Endothelial cell of umbilical vein (primary cell): ENCODE results near the gene TPO. TPM values are rescaled to one million over a fixed set of nuclear protein-coding genes. Genes with fewer than 3 reads are reported as not detected.

Experiments used
- BruUV-seq: library from RNA; stranded (reverse); fragments of 400-500 nt; replicated peaks from 2 replicates; lab custom pipeline; 2021; lab: Mats Ljungman, UMichigan
- CTCF ChIA-PET: fragments of 300-600, 350-600 bp; sonication (Branson Sonifier 250); formaldehyde crosslinking; loops from one replicate; lab custom pipeline; 2021; ENCODE audit warnings: antibody characterized with exemption, inconsistent platforms; lab: Charles Lee
- POLR2A ChIA-PET: fragments of 300-600, 350-600 bp; sonication (Branson Sonifier 250); formaldehyde crosslinking; loops from one replicate; lab custom pipeline; 2021; ENCODE audit warnings: antibody characterized with exemption, inconsistent platforms; lab: Charles Lee
- DNase-seq: peaks from one replicate; pipeline ENCODE4 v3.0.0-alpha.2; 2011; ENCODE audit warnings: low read depth, low spot score
- FAIRE-seq: peaks from 2 replicates; lab custom pipeline; 2011; peaks lifted over from hg19 to GRCh38; lab: Jason Lieb, UNC
- H2AFZ ChIP-seq: 2 replicates; pipeline ENCODE4 v1.6.0; 2012; ENCODE audit warnings: low read depth, low read length, control low read depth, inconsistent platforms
- H3K27ac ChIP-seq: 2 replicates; pipeline ENCODE4 v1.5.1; 2011; ENCODE audit warnings: low read depth, mild to moderate bottlenecking, control low read depth, low read length, moderate library complexity; ENCODE audit not compliant: insufficient read depth
- H3K27me3 ChIP-seq, 2 experiments: 2 replicates each; pipeline versions ENCODE4 v1.6.0 to v1.6.1; 2011; ENCODE audit warnings: low read length in 2 of 2, mixed read lengths in 1 of 2; ENCODE audit not compliant: control insufficient read depth in 2 of 2, insufficient read depth in 2 of 2
- H3K36me3 ChIP-seq, 2 experiments: 2 replicates in 1 of 2; 3 replicates in 1 of 2; pipeline ENCODE4 v1.5.1; 2011; ENCODE audit warnings: low read length in 2 of 2, mild to moderate bottlenecking in 1 of 2, moderate library complexity in 1 of 2; ENCODE audit not compliant: control insufficient read depth in 2 of 2, insufficient read depth in 2 of 2; ENCODE audit errors: extremely low read depth in 1 of 2
- H3K4me1 ChIP-seq: 3 replicates; pipeline ENCODE4 v1.5.1; 2011; ENCODE audit warnings: mild to moderate bottlenecking, low read length; ENCODE audit not compliant: control insufficient read depth, insufficient read depth; ENCODE audit errors: extremely low read depth
- H3K4me2 ChIP-seq: 2 replicates; pipeline ENCODE4 v1.6.1; 2011; ENCODE audit warnings: low read length, control low read depth, mixed read lengths; ENCODE audit not compliant: insufficient read depth
- H3K4me3 ChIP-seq, 3 experiments: fragments of 200-600 bp in 1 of 3; sonication (generic), shearing (Covaris generic) in 1 of 3; replicated peaks in 1 of 3; 2 replicates each; pipeline ENCODE4 v1.5.1; 2011 to 2016; ENCODE audit warnings: control low read depth in 3 of 3, low read length in 3 of 3, mild to moderate bottlenecking in 2 of 3, inconsistent platforms in 1 of 3, low read depth in 1 of 3, moderate library complexity in 1 of 3; ENCODE audit not compliant: insufficient read depth in 1 of 3
- H3K79me2 ChIP-seq: 2 replicates; pipeline ENCODE4 v1.6.0; 2012; ENCODE audit warnings: low read length, inconsistent platforms; ENCODE audit not compliant: control insufficient read depth, insufficient read depth
- H3K9ac ChIP-seq: replicated peaks from 2 replicates; pipeline ENCODE3; 2011; ENCODE audit warnings: low read length, control low read depth; ENCODE audit not compliant: insufficient read depth; ENCODE audit errors: extremely low read depth
- H3K9me1 ChIP-seq: replicated peaks from 3 replicates; pipeline ENCODE4 v1.6.0; 2011; ENCODE audit warnings: mild to moderate bottlenecking, low read length; ENCODE audit not compliant: control insufficient read depth, insufficient read depth; ENCODE audit errors: extremely low read depth
- H3K9me3 ChIP-seq: replicated peaks from 2 replicates; pipeline ENCODE4 v1.5.1; 2012; ENCODE audit warnings: low read length, inconsistent platforms; ENCODE audit not compliant: control insufficient read depth, insufficient read depth
- H4K20me1 ChIP-seq: replicated peaks from 2 replicates; pipeline ENCODE3; 2011; ENCODE audit warnings: mild to moderate bottlenecking, low read length; ENCODE audit not compliant: control insufficient read depth, insufficient read depth; ENCODE audit errors: extremely low read depth
- CTCF ChIP-seq, 2 donors: IDR thresholded peaks; 1 replicate in 1 of 2; 2 replicates in 1 of 2; pipeline ENCODE4 v1.5.1; 2011; ENCODE audit warnings: low read length in 2 of 2, mild to moderate bottlenecking in 2 of 2, moderate library complexity in 2 of 2, control low read depth in 1 of 2, inconsistent platforms in 1 of 2, low read depth in 1 of 2; ENCODE audit not compliant: insufficient read depth in 1 of 2; ENCODE audit errors: extremely low read depth in 1 of 2
- EZH2 ChIP-seq: IDR thresholded peaks from 2 replicates; pipeline ENCODE4 v1.6.1; 2012; ENCODE audit warnings: borderline replicate concordance, low read depth, mild to moderate bottlenecking, moderate library complexity, low read length, inconsistent platforms; ENCODE audit not compliant: severe bottlenecking
- FOS ChIP-seq: IDR thresholded peaks from 2 replicates; pipeline ENCODE4 v1.6.1; 2011; ENCODE audit warnings: mild to moderate bottlenecking, low read length, moderate library complexity, borderline replicate concordance; ENCODE audit not compliant: insufficient read depth
- GATA2 ChIP-seq: IDR thresholded peaks from 2 replicates; pipeline ENCODE4 v1.7.0; 2011; ENCODE audit warnings: low read depth, mild to moderate bottlenecking, moderate library complexity, mixed read lengths, low read length; ENCODE audit not compliant: insufficient read length, insufficient read depth
- JUN ChIP-seq: IDR thresholded peaks from 2 replicates; pipeline ENCODE4 v1.6.1; 2011; ENCODE audit warnings: borderline replicate concordance, low read depth; ENCODE audit not compliant: insufficient read length, insufficient read depth
- MAX ChIP-seq: IDR thresholded peaks from 2 replicates; pipeline ENCODE4 v1.6.1; 2011; ENCODE audit not compliant: insufficient read depth, insufficient read length
- MYC ChIP-seq: IDR thresholded peaks from one replicate; pipeline ENCODE4 v1.6.1; 2011; ENCODE audit warnings: mild to moderate bottlenecking, low read depth, low read length
- POLR2A ChIP-seq: IDR thresholded peaks from 2 replicates; pipeline ENCODE4 v1.6.1; 2012; ENCODE audit warnings: low read depth, mild to moderate bottlenecking, control low read depth, low read length
- dilution Hi-C: fragments of 300-500 bp; cut with MboI; formaldehyde crosslinking; loops from one replicate; pipeline ENCODE4 v1.15.0; 2019; ENCODE audit warnings: low sequenced_read_pairs; ENCODE audit not compliant: extremely low pct_ligation_motif_present
- intact Hi-C: fragments of 100-400 bp; cut with micrococcal nuclease; formaldehyde crosslinking; loops from one replicate; pipeline ENCODE4 v1.10.0; 2022
- polyA plus RNA-seq, 4 experiments: library from polyadenylated mRNA; depleted of rRNA in 3 of 4; stranded (reverse) in 3 of 4; unstranded in 1 of 4; fragments of >200 nt; gene quantifications; 2 replicates each; pipeline versions ENCODE4 v1.2.1 to v1.2.3, GENCODE V29; 2011 to 2012; ENCODE audit warnings: missing spikeins in 1 of 4
- total RNA-seq: library from RNA; stranded (reverse); gene quantifications from 2 replicates; pipeline ENCODE4 v1.2.3, GENCODE V29; 2021

TPO gene
- total and polyA plus RNA-seq, 2 donors (not counting 3 experiments of a cell fraction or from before 2014, with no cell fraction given), result not detected

- Histone ChIP-seq H4K20me1 (no peaks in the 10 kb centered on the region), H3K27me3 (no peaks in the 10 kb centered on the region), H3K27ac (no peak overlapping the region), H3K4me2 (no peak overlapping the region), H3K9me1 (no peaks in the 10 kb centered on the region), H3K79me2 (no peaks in the 10 kb centered on the region), H3K4me1 (no peaks in the 10 kb centered on the region), H3K4me3 (no peak overlapping the region), H3K9ac (no peak overlapping the region), H3K9me3 (no peaks in the 10 kb centered on the region), H3K36me3 (no peaks in the 10 kb centered on the region), H2AFZ (no peak overlapping the region)
- TF ChIP-seq JUN, result no peak
- no peak for TF ChIP-seq MAX
- no peak for TF ChIP-seq POLR2A
- TF ChIP-seq FOS, result no peak
- TF ChIP-seq GATA2, result no peak
- no peak for TF ChIP-seq EZH2
- TF ChIP-seq MYC, result no peak
- POLR2A ChIA-PET, result no interaction called here
- BruUV-seq, result no TSS peak
- FAIRE-seq, result no peak
- dilution Hi-C loops (no loop called here), intact Hi-C loops (no loop called here)
- no peak for DNase-seq
- CTCF ChIA-PET, result interaction anchor here (1.6 kb wide), 1 partner anchor 63 kb away, joined by 4 read pairs; no protein-coding TSS in a partner anchor
These were observed 74.5 kb downstream of the TPO start for GRCh38 chr2:1487758-1488157.

GRCh38 chr2:1488181-1488671, 75.0 kb downstream of the TPO start:
- no peak overlapping the region for H2AFZ ChIP-seq
- no peaks in the 10 kb centered on the region for H4K20me1 ChIP-seq
- no peaks in the 10 kb centered on the region for H3K4me1 ChIP-seq
- BruUV-seq, result no TSS peak
- no peaks in the 10 kb centered on the region for H3K79me2 ChIP-seq
- POLR2A ChIA-PET, result no interaction called here
- no peaks in the 10 kb centered on the region for H3K36me3 ChIP-seq
- no peak overlapping the region for H3K4me3 ChIP-seq
- no peaks in the 10 kb centered on the region for H3K9me1 ChIP-seq
- H3K27ac ChIP-seq, result no peak overlapping the region
- no peaks in the 10 kb centered on the region for H3K9me3 ChIP-seq
- CTCF ChIA-PET, result interaction anchor here (1.6 kb wide), 1 partner anchor 63 kb away, joined by 4 read pairs; no protein-coding TSS in a partner anchor
- TF ChIP-seq CTCF (IDR thresholded peaks at IDR 0.05; ENCODE audit: extremely low read depth in 1 of 2, insufficient read depth in 1 of 2, low read depth in 1 of 2, low read length in 2 of 2) (no peak), JUN (no peak), GATA2 (no peak), EZH2 (no peak), POLR2A (no peak), MYC (no peak), FOS (no peak)
- no peak overlapping the region for H3K4me2 ChIP-seq
- H3K9ac ChIP-seq, result no peak overlapping the region
- no peak for DNase-seq
- intact Hi-C loops (no loop called here), dilution Hi-C loops (no loop called here)
- no peak for FAIRE-seq
- H3K27me3 ChIP-seq, result no peaks in the 10 kb centered on the region
